ENCODE measurements around the gene OR4C45. TPM values are rescaled to one million over a fixed set of nuclear protein-coding genes. Genes with fewer than 3 reads are reported as not detected.

OR4C45 gene
- total RNA-seq, 1 experiment from 2014 or later: not detected

DNA sequence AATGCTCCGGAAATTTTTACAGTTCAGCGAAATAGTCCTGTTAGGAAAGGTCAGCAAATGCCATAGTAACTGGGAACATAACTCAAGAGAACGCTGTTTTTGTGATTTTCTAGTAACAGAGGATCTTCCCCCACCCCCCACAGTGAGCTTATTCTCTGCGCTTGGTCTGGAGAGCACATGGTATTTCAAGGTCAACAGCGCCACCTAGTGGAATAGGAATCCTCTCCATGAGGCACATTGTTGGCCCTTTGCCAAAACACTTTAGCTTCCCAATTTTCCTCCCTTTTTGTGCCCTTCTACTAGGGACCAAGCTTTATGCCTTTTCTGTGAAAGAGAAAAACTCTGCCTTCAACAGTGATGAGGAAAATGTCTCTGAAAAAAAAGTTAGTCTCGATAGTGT is 37.1 kb upstream of the OR4C45 start:
- Histone ChIP-seq H3K79me2 (ENCODE audit: insufficient read depth, low read length) (no peaks in the 10 kb centered on the region), H3K9ac (ENCODE audit: low read length) (no peak overlapping the region), H3K4me3 (replicated peaks in 1 of 2; ENCODE audit: low read depth in 1 of 2, low read length in 2 of 2) (no peak overlapping the region), H3K27me3 (ENCODE audit: insufficient read depth, low read length) (no peaks in the 10 kb centered on the region), H3K27ac (ENCODE audit: low read depth, low read length) (no peak overlapping the region), H4K20me1 (ENCODE audit: insufficient read depth) (no peaks in the 10 kb centered on the region), H3K4me2 (ENCODE audit: low read length) (no peak overlapping the region), H3K9me3 (ENCODE audit: control insufficient read depth in 1 of 2, insufficient read depth in 1 of 2, low read depth in 1 of 2, low read length in 2 of 2) (peaks cover 0 to 5% of the 10 kb centered on the region in 2 experiments; a peak in 2 of 4 replicates), H3K9me2 (ENCODE audit: insufficient read depth) (no peaks in the 10 kb centered on the region), H3K4me1 (ENCODE audit: control insufficient read depth in 1 of 2, insufficient read depth in 2 of 2, low read length in 2 of 2) (no peaks in the 10 kb centered on the region), H3K36me3 (ENCODE audit: control insufficient read depth in 1 of 2, insufficient read depth in 2 of 2, low read length in 2 of 2) (no peaks in the 10 kb centered on the region), H2AFZ (ENCODE audit: low read depth, low read length, poor library complexity, severe bottlenecking) (no peak overlapping the region)
- RAD21 ChIA-PET (ENCODE audit: low non-redundant PET in 1 of 2, low total read pairs in 2 of 2, uncharacterized antibody in 2 of 2, unreplicated experiment in 2 of 2): no interaction called here
- POLR2A ChIA-PET: no interaction called here
- DNase-seq (ENCODE audit: low read depth, low spot score) (peak; percentile 46), ATAC-seq (peak; percentile 49; the same call in 1 of the 2 replicates)
- BruUV-seq (replicated peaks): no TSS peak
- CTCF ChIA-PET: interaction anchor here (1.0 to 1.4 kb wide), 3 partner anchors 1688 to 1879 kb away, joined by 3 to 6 read pairs (median 4); no protein-coding TSS in a partner anchor
- TF ChIP-seq, protein P1, sequence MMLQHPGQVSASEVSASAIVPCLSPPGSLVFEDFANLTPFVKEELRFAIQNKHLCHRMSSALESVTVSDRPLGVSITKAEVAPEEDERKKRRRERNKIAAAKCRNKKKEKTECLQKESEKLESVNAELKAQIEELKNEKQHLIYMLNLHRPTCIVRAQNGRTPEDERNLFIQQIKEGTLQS (IDR thresholded peaks at IDR 0.05): no peak
- TF ChIP-seq POLR2AphosphoS5 (IDR thresholded peaks at IDR 0.05; ENCODE audit: low read depth, low read length): no peak
- no peak for TF ChIP-seq ZFX (IDR thresholded peaks at IDR 0.05)
- no peak for TF ChIP-seq ZNF274 (IDR thresholded peaks at IDR 0.05; ENCODE audit: low read depth, low read length)
- TF ChIP-seq CBX3 (IDR thresholded peaks at IDR 0.05; ENCODE audit: low read depth): peak; percentile 43; the same call in 1 of the 2 replicates
- no peak for TF ChIP-seq YY1 (IDR thresholded peaks at IDR 0.05; ENCODE audit: extremely low read depth, insufficient replicate concordance, low read depth, low read length)
- TF ChIP-seq, protein P2, sequence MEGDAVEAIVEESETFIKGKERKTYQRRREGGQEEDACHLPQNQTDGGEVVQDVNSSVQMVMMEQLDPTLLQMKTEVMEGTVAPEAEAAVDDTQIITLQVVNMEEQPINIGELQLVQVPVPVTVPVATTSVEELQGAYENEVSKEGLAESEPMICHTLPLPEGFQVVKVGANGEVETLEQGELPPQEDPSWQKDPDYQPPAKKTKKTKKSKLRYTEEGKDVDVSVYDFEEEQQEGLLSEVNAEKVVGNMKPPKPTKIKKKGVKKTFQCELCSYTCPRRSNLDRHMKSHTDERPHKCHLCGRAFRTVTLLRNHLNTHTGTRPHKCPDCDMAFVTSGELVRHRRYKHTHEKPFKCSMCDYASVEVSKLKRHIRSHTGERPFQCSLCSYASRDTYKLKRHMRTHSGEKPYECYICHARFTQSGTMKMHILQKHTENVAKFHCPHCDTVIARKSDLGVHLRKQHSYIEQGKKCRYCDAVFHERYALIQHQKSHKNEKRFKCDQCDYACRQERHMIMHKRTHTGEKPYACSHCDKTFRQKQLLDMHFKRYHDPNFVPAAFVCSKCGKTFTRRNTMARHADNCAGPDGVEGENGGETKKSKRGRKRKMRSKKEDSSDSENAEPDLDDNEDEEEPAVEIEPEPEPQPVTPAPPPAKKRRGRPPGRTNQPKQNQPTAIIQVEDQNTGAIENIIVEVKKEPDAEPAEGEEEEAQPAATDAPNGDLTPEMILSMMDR (IDR thresholded peaks at IDR 0.05 in 2 of 3, conservative IDR thresholded peaks at IDR 0.05 in 1 of 3; ENCODE audit: borderline replicate concordance in 1 of 3, insufficient read depth in 1 of 3, low read depth in 2 of 3, low read length in 2 of 3): peak in 2 of 3 experiments; percentile 58 to 73; a peak in 4 of 6 replicates
- TF ChIP-seq, protein P3, sequence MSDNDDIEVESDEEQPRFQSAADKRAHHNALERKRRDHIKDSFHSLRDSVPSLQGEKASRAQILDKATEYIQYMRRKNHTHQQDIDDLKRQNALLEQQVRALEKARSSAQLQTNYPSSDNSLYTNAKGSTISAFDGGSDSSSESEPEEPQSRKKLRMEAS (IDR thresholded peaks at IDR 0.05): no peak
- no peak for TF ChIP-seq SRF (IDR thresholded peaks at IDR 0.05; ENCODE audit: low read depth)
- TF ChIP-seq CEBPB (IDR thresholded peaks at IDR 0.05; ENCODE audit: low read depth): no peak
- TF ChIP-seq, protein P4, sequence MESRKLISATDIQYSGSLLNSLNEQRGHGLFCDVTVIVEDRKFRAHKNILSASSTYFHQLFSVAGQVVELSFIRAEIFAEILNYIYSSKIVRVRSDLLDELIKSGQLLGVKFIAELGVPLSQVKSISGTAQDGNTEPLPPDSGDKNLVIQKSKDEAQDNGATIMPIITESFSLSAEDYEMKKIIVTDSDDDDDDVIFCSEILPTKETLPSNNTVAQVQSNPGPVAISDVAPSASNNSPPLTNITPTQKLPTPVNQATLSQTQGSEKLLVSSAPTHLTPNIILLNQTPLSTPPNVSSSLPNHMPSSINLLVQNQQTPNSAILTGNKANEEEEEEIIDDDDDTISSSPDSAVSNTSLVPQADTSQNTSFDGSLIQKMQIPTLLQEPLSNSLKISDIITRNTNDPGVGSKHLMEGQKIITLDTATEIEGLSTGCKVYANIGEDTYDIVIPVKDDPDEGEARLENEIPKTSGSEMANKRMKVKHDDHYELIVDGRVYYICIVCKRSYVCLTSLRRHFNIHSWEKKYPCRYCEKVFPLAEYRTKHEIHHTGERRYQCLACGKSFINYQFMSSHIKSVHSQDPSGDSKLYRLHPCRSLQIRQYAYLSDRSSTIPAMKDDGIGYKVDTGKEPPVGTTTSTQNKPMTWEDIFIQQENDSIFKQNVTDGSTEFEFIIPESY (IDR thresholded peaks at IDR 0.05; ENCODE audit: extremely low read depth, insufficient replicate concordance, low read length): no peak
- TF ChIP-seq RAD21 (IDR thresholded peaks at IDR 0.05; ENCODE audit: low read depth): peak; percentile 63
- no peak for TF ChIP-seq TCF7L2 (IDR thresholded peaks at IDR 0.05; ENCODE audit: borderline replicate concordance, extremely low read depth, insufficient read depth, insufficient read length)
- intact Hi-C loops (cut with micrococcal nuclease): loop anchor here (2.0 to 10.0 kb wide), 3 partner anchors 1688 to 1881 kb away; partner anchors contain the start of gene OR4S1

Measured in HCT116 (cell line).